Measurements from ENCODE around the gene ASCL5. TPM values are rescaled to one million over a fixed set of nuclear protein-coding genes. Genes with fewer than 3 reads are reported as not detected.

ASCL5 gene
- total RNA-seq, 1 donor from 2014 or later: not detected

- ATAC-seq (peak; percentile 81), DNase-seq (ENCODE audit: low spot score) (no peak)
Measured at GRCh38 chr1:201153474-201154388, 26.7 kb upstream of the ASCL5 start.

GRCh38 chr1:201149400-201149799, 22.4 kb upstream of the ASCL5 start:
- ATAC-seq: peak; percentile 65
- DNase-seq (ENCODE audit: low spot score): no peak

DNA sequence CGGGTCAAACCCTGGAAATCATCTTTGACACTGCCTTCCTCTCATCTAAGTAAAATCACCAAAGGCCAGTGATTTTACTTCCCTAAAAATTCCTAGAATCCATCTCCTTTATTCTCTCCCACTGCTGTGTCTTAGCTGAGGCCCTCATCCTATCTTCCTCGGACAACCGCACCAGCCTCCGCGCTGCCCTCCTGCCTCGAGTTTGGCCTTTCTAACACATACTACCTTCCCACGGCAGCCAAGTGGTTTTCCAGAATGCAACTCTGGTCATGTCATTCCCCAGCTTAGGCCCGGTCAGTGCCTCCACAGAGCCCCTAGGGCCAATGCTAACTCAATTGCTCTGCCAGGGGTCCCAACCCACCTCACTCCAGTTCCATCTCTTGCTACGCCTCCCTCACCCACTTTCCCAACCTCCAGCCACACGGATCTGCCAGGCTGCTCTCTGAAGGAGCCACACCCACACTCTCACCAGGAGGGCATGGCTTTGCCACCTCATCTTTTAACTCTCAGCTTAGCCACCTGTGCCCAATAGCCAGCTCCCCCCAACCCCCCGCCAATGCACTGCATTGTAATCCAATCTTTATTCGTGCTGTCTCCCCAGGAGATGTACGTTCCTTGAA, 20.5 kb upstream of the ASCL5 start:
- DNase-seq (ENCODE audit: low spot score) (no peak), ATAC-seq (no peak)

GRCh38 chr1:201146626-201147390, 19.8 kb upstream of the ASCL5 start:
- DNase-seq (ENCODE audit: low spot score): no peak
- ATAC-seq: no peak

DNA sequence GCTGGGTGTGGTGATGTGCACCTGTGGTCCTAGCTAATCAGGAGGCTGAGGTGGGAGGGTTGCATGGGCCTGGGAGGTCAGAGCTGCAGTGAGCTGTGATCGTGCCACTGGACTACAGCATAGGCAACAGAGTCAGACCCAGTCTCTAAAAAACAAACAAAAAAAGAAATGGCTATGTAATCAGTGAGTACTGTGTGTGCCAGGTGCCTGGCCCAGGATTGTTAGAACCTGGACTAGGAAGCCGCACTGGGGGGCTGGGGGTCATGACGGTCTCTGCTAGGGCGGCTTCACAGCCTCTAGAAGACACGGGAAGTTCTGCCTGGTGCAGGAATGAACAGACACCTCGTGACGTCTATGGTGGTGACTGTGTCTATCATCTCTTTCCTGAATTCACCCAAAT, 18.8 kb upstream of the ASCL5 start:
- DNase-seq (ENCODE audit: low spot score) (no peak), ATAC-seq (no peak)

DNA sequence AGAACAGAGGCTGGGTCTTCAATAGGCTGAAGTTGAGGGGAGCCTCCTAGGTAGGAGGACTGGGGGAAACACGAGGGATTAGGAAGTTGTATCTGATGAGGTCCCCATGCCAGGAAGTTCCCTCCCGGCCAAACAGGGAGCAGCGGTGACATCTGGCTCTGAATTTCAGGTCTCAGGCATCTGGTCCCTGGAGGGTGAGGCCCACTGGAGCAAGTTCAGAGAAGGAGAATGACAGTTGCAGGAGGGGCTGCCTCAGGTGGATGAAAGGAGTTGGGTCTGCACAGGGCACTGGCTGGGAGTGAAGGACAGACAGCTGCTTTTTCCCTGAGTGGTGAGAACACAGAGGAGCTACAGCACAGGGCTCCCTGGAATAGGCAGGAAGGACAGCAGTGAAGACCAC, 18.1 kb upstream of the ASCL5 start:
- ATAC-seq: no peak
- no peak for DNase-seq (ENCODE audit: low spot score)

- no peak for DNase-seq (ENCODE audit: low spot score)
Measured at GRCh38 chr1:201144701-201145100, 17.7 kb upstream of the ASCL5 start.

GRCh38 chr1:201143726-201144635, 17.0 kb upstream of the ASCL5 start:
- DNase-seq (ENCODE audit: low spot score) (no peak), ATAC-seq (no peak)

More at GRCh38 chr1:201144701-201145100, 17.7 kb upstream of the ASCL5 start:
- no peak for ATAC-seq

- DNase-seq (ENCODE audit: low spot score) (no peak), ATAC-seq (no peak)
Measured at GRCh38 chr1:201142849-201143725, 16.1 kb upstream of the ASCL5 start.

DNA sequence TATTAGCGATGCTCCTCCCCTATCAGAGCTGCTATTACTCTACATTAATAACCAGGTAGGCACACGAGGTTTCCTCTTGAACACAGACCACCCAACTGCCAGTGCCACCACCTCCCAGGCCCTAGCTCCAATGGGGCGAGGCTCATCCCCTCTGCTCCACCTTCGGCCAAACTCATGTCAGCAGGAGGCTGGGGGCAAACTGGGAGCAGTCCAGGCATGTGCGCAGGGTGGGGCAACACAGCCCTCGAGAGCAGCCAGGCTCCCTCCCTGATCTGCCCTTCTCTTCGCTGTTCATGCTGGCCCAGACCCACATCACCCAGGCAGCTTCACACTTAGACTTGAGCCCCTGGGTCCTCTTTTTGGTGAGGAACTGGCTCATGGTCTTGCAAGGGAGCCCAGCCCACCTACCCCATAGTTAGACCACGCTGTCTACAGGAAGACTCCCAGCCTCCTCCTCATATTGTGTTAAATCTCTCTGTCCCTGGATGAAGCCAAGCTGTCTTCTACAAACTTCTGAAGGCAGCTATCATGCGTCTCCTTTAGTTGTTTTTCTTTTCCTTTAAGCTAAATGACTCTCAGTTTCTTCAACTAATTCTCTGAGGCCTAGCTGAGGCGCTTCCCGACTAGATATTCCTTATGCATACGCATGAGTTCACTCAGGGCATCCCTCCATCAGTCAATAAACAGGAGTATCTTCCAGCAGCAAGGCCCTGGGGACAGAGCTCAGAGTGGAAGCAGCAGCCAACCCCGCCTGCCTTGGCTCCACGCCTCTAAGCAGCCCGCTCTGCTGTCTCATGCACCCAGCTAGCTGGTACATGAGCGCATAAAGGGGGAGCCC, 15.2 kb upstream of the ASCL5 start:
- no peak for ATAC-seq
- DNase-seq (ENCODE audit: low spot score): no peak

GRCh38 chr1:201141418-201141817, 14.4 kb upstream of the ASCL5 start:
- DNase-seq (ENCODE audit: low spot score) (no peak), ATAC-seq (no peak)

DNA sequence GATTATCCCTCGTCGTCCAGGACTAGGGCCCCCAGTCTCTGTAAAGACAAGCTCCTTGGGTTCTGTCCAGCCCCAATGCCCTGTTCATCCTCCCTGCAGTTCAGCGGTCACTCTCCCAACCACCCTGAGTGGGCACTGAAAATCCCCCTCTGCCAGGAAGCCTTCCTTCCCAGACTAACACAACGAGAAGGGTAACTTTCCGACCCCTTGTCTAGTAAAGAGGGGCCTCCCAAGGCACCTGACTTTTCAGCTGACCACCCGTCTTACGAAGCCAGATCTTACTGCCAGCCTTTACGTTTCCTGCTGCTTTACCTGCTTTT, 13.9 kb upstream of the ASCL5 start:
- no peak for DNase-seq (ENCODE audit: low spot score)
- no peak for ATAC-seq

GRCh38 chr1:201140235-201140940, 13.4 kb upstream of the ASCL5 start:
- no peak for ATAC-seq
- DNase-seq (ENCODE audit: low spot score): no peak

- ATAC-seq (no peak), DNase-seq (ENCODE audit: low spot score) (no peak)
Measured at GRCh38 chr1:201139756-201140155, 12.8 kb upstream of the ASCL5 start.

DNA sequence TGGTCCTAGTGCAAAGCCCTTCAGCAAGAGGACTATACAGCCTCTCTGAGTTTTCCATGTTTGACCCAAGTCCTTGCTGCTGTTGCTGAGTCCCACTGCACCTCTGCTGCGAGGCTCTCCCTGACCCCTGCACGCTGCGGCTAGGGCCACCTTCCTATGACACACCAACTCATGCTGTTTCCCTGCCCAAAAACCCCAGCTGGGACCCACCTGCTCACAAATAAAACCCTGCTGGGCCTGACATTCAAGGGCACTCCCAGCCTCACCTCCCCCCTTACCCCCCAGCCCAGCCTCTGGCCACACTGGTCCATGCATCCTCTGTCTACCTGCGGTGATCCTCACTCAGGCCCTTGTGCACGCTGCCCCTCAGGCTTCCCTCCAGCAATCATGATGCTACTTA, 12.3 kb upstream of the ASCL5 start:
- ATAC-seq (no peak), DNase-seq (ENCODE audit: low spot score) (no peak)

DNA sequence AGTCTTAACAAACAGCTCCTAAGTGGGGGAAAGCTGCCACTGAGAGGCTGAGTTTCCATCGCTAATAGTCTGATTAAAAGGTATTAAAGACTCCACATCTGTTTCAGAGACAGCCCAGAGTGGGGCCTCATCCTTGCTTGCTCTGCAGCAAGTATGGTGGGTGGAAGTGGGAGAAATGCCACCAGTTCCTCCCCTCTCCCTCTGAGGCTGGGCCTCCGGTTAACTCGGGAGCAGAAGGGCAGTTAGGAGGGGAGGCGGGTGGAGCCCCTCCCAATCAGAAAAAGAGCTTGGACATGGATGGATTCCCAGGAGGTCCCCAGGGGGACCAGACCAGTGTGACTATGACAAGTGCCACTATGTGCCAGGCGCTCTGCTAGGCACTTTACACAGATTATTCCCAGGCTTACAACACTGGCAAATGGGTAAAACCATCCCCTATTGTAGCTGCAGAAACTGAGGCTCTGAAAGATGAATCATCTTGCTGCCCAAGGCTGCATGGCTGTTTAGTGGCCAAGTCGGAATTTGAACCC, 11.4 kb upstream of the ASCL5 start:
- ATAC-seq: no peak
- DNase-seq (ENCODE audit: low spot score): no peak

DNA sequence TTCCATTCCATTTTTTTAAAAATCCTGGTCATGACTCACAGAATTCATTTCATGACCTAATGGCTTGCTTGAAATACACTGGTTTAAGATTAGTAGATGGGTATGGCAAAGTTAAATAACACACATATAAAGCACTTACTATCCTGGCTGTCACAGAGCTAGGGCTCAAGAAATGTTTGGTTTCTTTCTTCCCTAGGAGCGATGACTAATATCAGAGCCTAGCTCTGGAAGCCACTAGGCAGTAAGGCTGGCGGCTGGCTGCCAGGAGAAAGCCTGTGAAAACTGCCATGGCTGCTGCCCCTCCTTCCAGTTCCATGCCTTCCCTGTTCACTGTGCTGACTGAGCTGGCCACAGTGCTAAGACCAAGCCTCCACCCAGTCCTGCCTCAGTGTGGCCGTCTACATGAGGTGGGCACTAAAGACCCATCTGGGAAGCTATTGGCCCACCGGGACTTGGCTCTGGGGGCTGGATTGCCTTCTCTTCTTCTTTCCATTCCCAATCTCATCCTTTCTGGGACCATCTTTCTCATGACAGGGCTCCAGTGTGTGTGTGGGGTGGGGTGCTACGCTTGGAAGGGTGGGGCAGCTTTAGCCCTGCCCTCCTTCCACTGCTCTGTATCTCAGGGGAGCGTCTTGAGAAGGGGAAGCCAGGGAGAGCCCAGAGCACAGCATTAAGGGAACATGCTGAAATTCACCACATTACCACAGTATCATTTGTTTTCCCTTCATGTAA, 10.8 kb upstream of the ASCL5 start:
- ATAC-seq: no peak
- DNase-seq (ENCODE audit: low spot score): no peak
